Measurements from ENCODE around the gene TBC1D17.

TBC1D17 gene

GRCh38 chr19:49904136-49904535 is 26.6 kb downstream of the TBC1D17 start:
- DNase-seq: no peak
- H3K36me3 Mint-ChIP-seq (ENCODE audit: low read depth): peaks cover 31% of the 10 kb centered on the region
- no peaks in the 10 kb centered on the region for H3K4me1 Mint-ChIP-seq
- TF ChIP-seq CTCF (IDR thresholded peaks at IDR 0.05): no peak
- H3K4me3 Mint-ChIP-seq: no peak overlapping the region
- H3K9me3 Mint-ChIP-seq: no peaks in the 10 kb centered on the region
- peak overlapping the region; percentile 36 for H3K27ac Mint-ChIP-seq
- H3K27me3 Mint-ChIP-seq (ENCODE audit: low read depth, poor library complexity): no peaks in the 10 kb centered on the region

DNA sequence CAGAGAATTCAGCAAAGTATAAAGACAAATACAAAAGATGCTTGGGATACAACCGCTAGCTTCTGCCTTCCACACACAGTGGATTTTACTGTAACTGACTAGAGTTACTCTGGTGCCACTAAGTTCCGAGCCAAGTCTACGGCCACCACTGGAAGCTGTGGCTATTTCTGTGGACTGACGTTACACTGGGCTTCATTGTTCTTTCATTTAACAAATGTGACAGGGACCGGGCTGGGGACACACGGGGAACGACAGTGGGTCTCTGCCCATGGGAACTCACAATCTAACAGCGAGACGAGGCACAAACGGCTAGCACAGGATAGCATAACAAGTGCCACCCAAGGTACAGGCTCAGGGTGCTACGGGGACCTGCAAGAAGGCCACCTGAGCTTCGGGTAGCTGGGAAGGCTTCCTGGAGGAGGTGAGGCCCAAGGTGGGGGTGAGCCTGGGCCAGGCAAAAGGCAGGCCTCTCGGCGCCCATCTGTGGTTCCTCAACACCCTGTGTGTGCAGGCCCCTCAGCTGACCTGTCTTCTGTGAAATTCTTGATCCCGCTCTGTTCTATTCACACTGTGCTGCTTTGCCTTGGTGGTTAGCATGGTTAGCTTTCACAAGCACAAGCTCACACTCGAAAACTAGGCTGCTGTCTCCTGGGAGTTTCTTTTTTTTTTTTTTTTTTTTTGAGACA is 29.5 kb downstream of the TBC1D17 start:
- TF ChIP-seq CTCF (IDR thresholded peaks at IDR 0.05): no peak
- Mint-ChIP-seq H3K27me3 (ENCODE audit: low read depth, poor library complexity) (no peaks in the 10 kb centered on the region), H3K9me3 (no peaks in the 10 kb centered on the region), H3K27ac (peak overlapping the region; percentile 36), H3K4me1 (peaks cover 10% of the 10 kb centered on the region), H3K36me3 (ENCODE audit: low read depth) (peaks cover 49% of the 10 kb centered on the region), H3K4me3 (no peak overlapping the region)
- no peak for DNase-seq

- Mint-ChIP-seq H3K4me3 (no peak overlapping the region), H3K27me3 (ENCODE audit: low read depth, poor library complexity) (no peaks in the 10 kb centered on the region), H3K36me3 (ENCODE audit: low read depth) (peaks cover 53% of the 10 kb centered on the region), H3K4me1 (peaks cover 12% of the 10 kb centered on the region), H3K9me3 (no peaks in the 10 kb centered on the region), H3K27ac (no peak overlapping the region)
- no peak for DNase-seq
- TF ChIP-seq CTCF (IDR thresholded peaks at IDR 0.05): no peak
Observed at GRCh38 chr19:49907745-49908446, 30.4 kb downstream of the TBC1D17 start.

DNA sequence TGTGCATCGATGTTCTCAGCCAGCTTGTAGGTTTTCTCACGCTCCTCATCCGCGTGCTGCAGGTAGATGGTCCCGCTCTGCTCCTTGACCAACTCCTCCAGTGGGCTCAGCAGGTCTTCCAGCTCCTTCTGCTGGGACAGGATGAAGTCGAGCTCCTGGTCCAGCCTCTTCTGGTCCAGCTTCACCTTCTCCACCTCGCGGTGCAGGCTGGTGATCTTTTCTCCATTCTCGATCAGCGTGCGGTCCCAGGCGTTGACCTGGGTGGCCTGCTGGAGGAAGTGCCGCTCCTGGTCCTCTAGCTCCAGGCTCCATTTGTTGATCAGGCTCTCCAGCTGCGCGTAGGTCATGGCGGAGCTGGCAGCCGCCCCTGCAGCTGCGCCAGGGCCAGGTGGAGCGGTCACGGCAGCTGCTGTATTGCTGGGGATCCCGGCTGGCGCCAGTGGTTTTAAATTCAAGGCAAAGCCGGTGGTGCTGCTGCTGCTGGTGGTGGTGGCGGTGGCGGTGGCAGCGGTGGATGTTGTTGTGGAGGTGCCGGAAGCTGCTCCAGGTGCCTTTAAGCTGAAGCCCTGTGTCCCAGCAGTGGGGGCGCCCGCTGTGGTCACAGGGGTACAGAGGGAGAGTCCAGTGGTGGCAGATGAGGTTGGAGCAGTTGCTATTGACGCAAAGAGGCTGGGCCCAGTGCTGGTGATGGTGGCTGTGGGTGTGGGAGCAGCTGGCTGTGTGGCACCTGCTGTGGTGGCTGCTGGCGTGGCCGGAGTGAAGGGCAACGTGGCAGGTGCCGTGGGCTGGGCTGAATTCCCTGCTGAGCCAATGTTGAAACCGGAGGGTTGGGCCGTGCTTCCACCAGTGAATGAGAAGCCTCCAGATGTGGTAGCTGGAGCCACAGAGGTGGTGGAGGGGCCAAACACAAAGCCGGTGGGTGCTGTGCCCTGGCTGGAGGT is 31.2 kb downstream of the TBC1D17 start:
- TF ChIP-seq CTCF (IDR thresholded peaks at IDR 0.05): no peak
- no peak overlapping the region for H3K27ac Mint-ChIP-seq
- H3K36me3 Mint-ChIP-seq (ENCODE audit: low read depth): peaks cover 62% of the 10 kb centered on the region
- DNase-seq: no peak
- H3K4me1 Mint-ChIP-seq: peaks cover 20% of the 10 kb centered on the region
- no peak overlapping the region for H3K4me3 Mint-ChIP-seq
- H3K27me3 Mint-ChIP-seq (ENCODE audit: low read depth, poor library complexity): no peaks in the 10 kb centered on the region
- H3K9me3 Mint-ChIP-seq: no peaks in the 10 kb centered on the region

- no peak for DNase-seq
- Mint-ChIP-seq H3K36me3 (ENCODE audit: low read depth) (peaks cover 75% of the 10 kb centered on the region), H3K4me1 (peaks cover 21% of the 10 kb centered on the region), H3K27me3 (ENCODE audit: low read depth, poor library complexity) (no peaks in the 10 kb centered on the region), H3K9me3 (peaks cover 3% of the 10 kb centered on the region), H3K4me3 (no peak overlapping the region), H3K27ac (no peak overlapping the region)
- TF ChIP-seq CTCF (IDR thresholded peaks at IDR 0.05): no peak
Observed at GRCh38 chr19:49910179-49910578, 32.7 kb downstream of the TBC1D17 start.

Measured in nephron progenitor cell (in vitro differentiated cells).